Heart left ventricle (tissue), 16 donors: ENCODE measurements around the gene PATJ. TPM values are rescaled to one million over a fixed set of nuclear protein-coding genes. Genes with fewer than 3 reads are reported as not detected.

Experiments
- ATAC-seq, 4 donors: fragments of 200-7000 bp; cut with Tn5 transposase; one replicate each; pipeline ENCODE4 v1.9.1; 2020 to 2022; ENCODE audit warnings: moderate library complexity in 4 of 4, mild to moderate bottlenecking in 3 of 4, moderate number of reproducible peaks in 1 of 4
- DNase-seq, 5 donors: peaks; one replicate each; pipeline ENCODE4 v3.0.0-alpha.2; 2020
- H3K27ac ChIP-seq, 12 donors: fragments of 200-600 bp; sonication (generic) in 4 of 12; one replicate each; pipeline versions ENCODE4 v1.5.0 to v1.8.0; 2016 to 2022; ENCODE audit warnings: mild to moderate bottlenecking in 2 of 12
- H3K27me3 ChIP-seq, 9 donors: fragments of 200-600 bp; sonication (generic) in 2 of 9; one replicate each; pipeline versions ENCODE4 v1.5.1 to v1.8.0; 2016 to 2022; ENCODE audit warnings: mild to moderate bottlenecking in 3 of 9
- H3K36me3 ChIP-seq, 9 donors: fragments of 200-600 bp; sonication (generic) in 2 of 9; one replicate each; pipeline versions ENCODE4 v1.5.0 to v1.8.0; 2018 to 2022; ENCODE audit warnings: mild to moderate bottlenecking in 2 of 9
- H3K4me1 ChIP-seq, 12 donors: fragments of 200-600 bp; sonication (generic) in 4 of 12; one replicate each; pipeline versions ENCODE4 v1.5.0 to v1.8.0; 2016 to 2022; ENCODE audit warnings: mild to moderate bottlenecking in 3 of 12
- H3K4me3 ChIP-seq, 12 donors: fragments of 200-600 bp; sonication (generic) in 4 of 12; one replicate each; pipeline versions ENCODE4 v1.5.0 to v1.8.0; 2017 to 2022; ENCODE audit warnings: mild to moderate bottlenecking in 9 of 12, moderate library complexity in 4 of 12
- H3K9me3 ChIP-seq, 12 donors: fragments of 200-600 bp; sonication (generic) in 4 of 12; one replicate each; pipeline versions ENCODE4 v1.5.0 to v1.8.0; 2016 to 2022; ENCODE audit warnings: mild to moderate bottlenecking in 1 of 12
- CTCF ChIP-seq, 12 donors: fragments of 200-600 bp; sonication (generic) in 4 of 12; IDR thresholded peaks; one replicate each; pipeline versions ENCODE4 v1.5.0 to v1.8.0; 2018 to 2022; ENCODE audit warnings: antibody characterized with exemption in 12 of 12, mild to moderate bottlenecking in 5 of 12
- POLR2A ChIP-seq, 2 donors: fragments of 450-650 bp; IDR thresholded peaks; one replicate each; pipeline ENCODE4 v1.6.1; 2017; ENCODE audit warnings: antibody characterized with exemption in 2 of 2, mild to moderate bottlenecking in 2 of 2, moderate library complexity in 2 of 2
- WGBS, 4 donors: extraction: QIAGEN DNeasy Blood & Tissue Kit in 2 of 4; methylation state at CpG; one replicate each; pipeline versions ENCODE4 v1.1.5 to v1.1.7; 2013 to 2018; 5-methylcytosine and 5-hydroxymethylcytosine counted together
- intact Hi-C, 10 donors: fragments of 100-400 bp; cut with DNase I; formaldehyde crosslinking; loops; one replicate each; pipeline versions ENCODE4 v1.11.1 to v1.14.2; 2022
- microRNA-seq, 4 donors: library from miRNA; unstranded; fragments of <30 nt; microRNA quantifications; one replicate each; pipeline versions ENCODE4 to v1.2.0, GENCODE V29; 2017 to 2020
- polyA plus RNA-seq, 2 donors: library from polyadenylated mRNA; stranded (reverse); fragments of 200-250 nt; gene quantifications; one replicate each; pipeline ENCODE4 v1.2.3, GENCODE V29; 2013
- total RNA-seq, 9 donors: library from RNA; depleted of rRNA in 2 of 9; stranded (reverse); fragments of >200 nt in 2 of 9; fragmentation: NEBNext Ultra II Directional in 3 of 9; extraction: Animal tissue kit (Norgen Biotek cat#: 25700) in 3 of 9; gene quantifications; one replicate each; pipeline versions ENCODE4 v1.1.0 to v1.2.4, GENCODE V29; 2016 to 2023
- donor health status: ischemic (EF 13 %, LVEDD 7.1; RV severe dilation, severe dysfunction).
- donor health status: healthy with polysubstance abuse.
- donor health status: DM: no; HTN: yes; CAD: no.
- donor health status: DM: no; HTN: no; CAD: no.
- donor health status: ischemic (EF 25% LVEDD 6.9; RV normal size, moderate dysfunction).
- donor health status: ischemic (EF 25% LVEDD 5.7; RV mildly dilated, moderate dysfunction).
- donor health status: healthy.
- donor health status: DM: yes; HTN: yes; CAD: no.
- donor health status: ischemic (EF 35%, LVEDD 5.7; RV mildly dilated, moderate dysfunction).
- donor health status: nonischemic (EF 11% LVEDD 7.7; RV severe dilation, severe dysfunction).
- donor health status: DM: yes; HTN: yes; CAD: no.
- donor health status: PGD.
- donor health status: ischemic (EF 29% LVEDD 5.4; RV normal size, mild dysfunction).
- donor health status: nonischemic (EF 23%, LVEDD 6.1; RV moderate dilation, normal function).

Gene PATJ
- total and polyA plus RNA-seq, 11 donors, result 6.6 to 190 (median 105) TPM

GRCh38 chr1:62227496-62227895, 485.2 kb downstream of the PATJ start:
- no peaks in the 10 kb centered on the region for H3K36me3 ChIP-seq
- no peak overlapping the region for H3K27ac ChIP-seq
- no peaks in the 10 kb centered on the region for H3K9me3 ChIP-seq
- H3K4me1 ChIP-seq, result no peaks in the 10 kb centered on the region
- intact Hi-C loops, result no loop called here
- TF ChIP-seq POLR2A (IDR thresholded peaks at IDR 0.05), result no peak
- no peak for TF ChIP-seq CTCF (IDR thresholded peaks at IDR 0.05)
- 87 to 89% (median 88%) methylated on average over 11 of the region's 11 CpGs for WGBS, 4 donors
- ATAC-seq, result no peak
- DNase-seq, result no peak
- no peaks in the 10 kb centered on the region for H3K27me3 ChIP-seq
- no peak overlapping the region for H3K4me3 ChIP-seq

Small RNA genes within 50 kb of the gene (microRNA-seq; reads per million reads assigned to microRNA genes)
- 0 reads per million in 4 donors for gene MIR3116-1
- gene MIR3116-2, result 0 reads per million in 4 donors

Other genes with a start within 250 kb of the PATJ start
- gene TM2D1, start 17.3 kb upstream of the PATJ start, total RNA-seq, result 10 to 100 TPM; 28.5 to 44.0 (median 34.4) TPM
- gene TM2D1, start 17.3 kb upstream of the PATJ start, polyA plus RNA-seq, result 10 to 100 TPM; 10.2 to 42.0 TPM